DOHH2 (cell line): ENCODE results near the gene KIAA1328.

ENCODE experiments used
- CTCF ChIP-seq: fragments of 200-600 bp; sonication (generic); IDR thresholded peaks from one replicate; pipeline ENCODE4 v1.5.1; 2014; ENCODE audit warnings: antibody characterized with exemption, mild to moderate bottlenecking, low read depth, low read length; ENCODE audit not compliant: poor library complexity, severe bottlenecking
- EZH2phosphoT487 ChIP-seq: fragments of 200-600 bp; sonication (generic); IDR thresholded peaks from 2 replicates; pipeline ENCODE4 v1.6.1; 2017; ENCODE audit warnings: borderline replicate concordance, mild to moderate bottlenecking, antibody characterized with exemption, low read length, moderate library complexity, mixed read lengths

DNA sequence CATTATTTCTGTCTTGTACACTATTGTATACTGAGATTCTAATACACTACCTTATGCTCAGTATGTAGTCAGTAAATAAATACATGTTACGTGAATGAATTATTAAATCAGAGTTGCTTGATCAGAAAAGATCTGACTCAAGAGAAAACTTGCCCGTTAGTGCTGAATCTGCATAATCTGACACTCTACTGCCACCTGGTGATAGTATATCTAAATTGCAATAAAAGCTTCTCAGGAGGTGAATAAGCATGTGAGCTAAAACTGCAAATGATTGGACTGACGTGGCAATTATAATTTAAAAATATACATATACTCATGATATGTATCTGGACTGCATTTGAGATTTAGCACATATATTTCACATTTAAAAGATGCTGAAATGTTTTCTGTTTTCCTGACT, 70.4 kb downstream of the KIAA1328 start:
- peak; percentile 60 for TF ChIP-seq CTCF
- no peak for TF ChIP-seq EZH2phosphoT487
